Panc1 (cell line): ENCODE measurements around the gene SMURF1. TPM values are rescaled to one million over a fixed set of nuclear protein-coding genes. Genes with fewer than 3 reads are reported as not detected.
A peak's percentile ranks its signal among the peaks of the same experiment; 100 is the strongest.

Source experiments
- ATAC-seq: fragments of 200-7000 bp; cut with Tn5 transposase; 2 replicates; pipeline ENCODE4 v1.9.1; 2020; ENCODE audit warnings: mild to moderate bottlenecking, moderate library complexity
- BruUV-seq: library from RNA; stranded (reverse); fragments of 400-500 nt; replicated peaks from 2 replicates; lab custom pipeline; 2021; lab: Mats Ljungman, UMichigan
- CTCF ChIA-PET: fragments of 300-600 bp; sonication (Branson Sonifier 250); formaldehyde crosslinking; loops from one replicate; lab custom pipeline; 2022; ENCODE audit warnings: antibody characterized with exemption; lab: Charles Lee
- POLR2A ChIA-PET: fragments of 300-600 bp; sonication (Branson Sonifier 250); formaldehyde crosslinking; loops from one replicate; lab custom pipeline; 2022; ENCODE audit warnings: antibody characterized with exemption; lab: Charles Lee
- DNase-seq: peaks from one replicate; pipeline ENCODE4 v3.0.0-alpha.2; 2010; ENCODE audit warnings: low read depth, low spot score
- H3K27ac ChIP-seq: 2 replicates; pipeline ENCODE4 v1.5.1; 2011; ENCODE audit warnings: mild to moderate bottlenecking, low read length, inconsistent platforms
- H3K27me3 ChIP-seq: fragments of 200-500 bp; sonication (Bioruptor generic); 2 replicates; pipeline ENCODE4 v1.6.0; 2014; ENCODE audit warnings: low read length, inconsistent platforms; ENCODE audit not compliant: control insufficient read depth, insufficient read depth
- H3K36me3 ChIP-seq: fragments of 200-500 bp; sonication (Bioruptor generic); 2 replicates; pipeline ENCODE4 v1.5.1; 2014; ENCODE audit warnings: inconsistent platforms, mild to moderate bottlenecking, low read length, moderate library complexity; ENCODE audit not compliant: control insufficient read depth, insufficient read depth
- H3K4me1 ChIP-seq: 2 replicates; pipeline ENCODE4 v1.5.1; 2011; ENCODE audit warnings: inconsistent platforms, mild to moderate bottlenecking, low read length, moderate library complexity; ENCODE audit not compliant: control insufficient read depth, insufficient read depth
- H3K4me3 ChIP-seq, 2 experiments: 2 replicates each; pipeline ENCODE4 v1.5.1; 2011 to 2012; ENCODE audit warnings: low read depth in 2 of 2, low read length in 2 of 2, mild to moderate bottlenecking in 2 of 2, inconsistent platforms in 1 of 2, moderate library complexity in 1 of 2
- H3K9me3 ChIP-seq: fragments of 200-500 bp; sonication (Bioruptor generic); 2 replicates; pipeline ENCODE4 v1.5.1; 2014; ENCODE audit warnings: low read depth, mild to moderate bottlenecking, inconsistent platforms, low read length, moderate library complexity; ENCODE audit not compliant: control insufficient read depth, insufficient read depth
- POLR2AphosphoS5 ChIP-seq: IDR thresholded peaks from 2 replicates; pipeline ENCODE4 v1.6.1; 2012; ENCODE audit warnings: mild to moderate bottlenecking, low read depth, low read length, moderate library complexity
- SIN3A ChIP-seq: IDR thresholded peaks from 2 replicates; pipeline ENCODE4 v1.6.1; 2012; ENCODE audit warnings: low read depth, mild to moderate bottlenecking, low read length, moderate library complexity, borderline replicate concordance; ENCODE audit not compliant: insufficient read depth
- TCF7L2 ChIP-seq: IDR thresholded peaks from 2 replicates; pipeline ENCODE4 v1.6.1; 2011; ENCODE audit warnings: mild to moderate bottlenecking, low read depth, low read length, inconsistent platforms
- in situ Hi-C: cut with HindIII; loops from 2 replicates; pipeline ENCODE4 v1.10.0; 2016; ENCODE audit warnings: low sequenced_read_pairs, low pct_unique_long_range_greater_than_20kb
- intact Hi-C: fragments of 100-400 bp; cut with micrococcal nuclease; formaldehyde crosslinking; loops from one replicate; pipeline ENCODE4 v1.10.0; 2022; ENCODE audit not compliant: unreplicated experiment
- total RNA-seq: library from RNA; stranded (reverse); gene quantifications from one replicate; pipeline ENCODE4 v1.2.1, GENCODE V29; 2021; ENCODE audit not compliant: unreplicated experiment
- TF ChIP-seq, protein P1 (sequence below): fragments of 450-650 bp; IDR thresholded peaks from 2 replicates; pipeline ENCODE4 v1.5.1; 2017; ENCODE audit warnings: mild to moderate bottlenecking
- TF ChIP-seq, protein P2 (sequence below), 2 experiments: IDR thresholded peaks; 2 replicates each; pipeline ENCODE4 v1.6.1; 2011 to 2012; ENCODE audit warnings: low read depth in 2 of 2, control low read depth in 1 of 2, low read length in 1 of 2, mild to moderate bottlenecking in 1 of 2, moderate library complexity in 1 of 2; ENCODE audit not compliant: insufficient read depth in 1 of 2

SMURF1 gene
- total RNA-seq, 1 experiment from 2014 or later: 47.0 TPM

DNA sequence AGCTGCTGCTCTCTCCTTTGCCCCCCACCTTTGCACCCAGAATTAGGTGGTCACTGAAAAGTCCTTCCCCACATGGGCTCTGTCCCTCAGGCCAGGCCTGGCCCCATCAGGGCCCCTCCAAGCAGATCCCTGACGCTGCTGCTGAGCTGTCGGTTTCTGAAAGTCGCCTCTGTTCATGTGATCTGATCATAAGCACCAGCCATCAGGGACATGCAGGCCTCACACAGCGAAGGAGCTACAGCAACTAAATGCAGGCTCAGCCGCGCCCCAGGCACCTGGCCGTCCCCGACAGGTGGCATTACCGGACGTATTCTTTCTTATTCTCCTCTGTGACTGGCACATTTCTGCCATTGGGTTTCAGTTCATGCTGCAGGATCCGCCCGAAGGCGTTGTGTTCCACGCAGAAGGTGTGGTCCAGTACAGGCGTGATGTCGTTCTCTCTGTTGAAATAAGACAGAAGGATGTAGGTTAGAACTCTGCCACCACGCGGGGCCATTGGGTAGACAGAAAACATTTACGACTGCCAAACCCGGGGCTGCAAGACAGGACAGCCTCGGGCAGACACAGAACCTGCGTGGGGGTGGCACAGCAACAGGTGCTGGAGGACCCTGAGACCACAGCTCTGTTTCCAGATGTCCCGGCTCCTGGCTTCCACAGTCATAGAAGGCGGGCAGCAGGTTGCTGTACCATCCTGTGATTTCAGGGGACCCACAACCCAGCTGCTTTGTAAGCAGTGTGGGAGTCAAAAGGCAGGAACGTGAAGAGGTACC is 105.6 kb downstream of the SMURF1 start:
- DNase-seq (no peak), ATAC-seq (no peak)
- H3K9me3 ChIP-seq: no peaks in the 10 kb centered on the region
- H3K27me3 ChIP-seq: no peaks in the 10 kb centered on the region
- ChIA-PET POLR2A (no interaction called here), CTCF (no interaction called here)
- no peak overlapping the region for H3K4me3 ChIP-seq
- in situ Hi-C loops (no loop called here), intact Hi-C loops (no loop called here)
- no peak overlapping the region for H3K27ac ChIP-seq
- TF ChIP-seq, protein P1, sequence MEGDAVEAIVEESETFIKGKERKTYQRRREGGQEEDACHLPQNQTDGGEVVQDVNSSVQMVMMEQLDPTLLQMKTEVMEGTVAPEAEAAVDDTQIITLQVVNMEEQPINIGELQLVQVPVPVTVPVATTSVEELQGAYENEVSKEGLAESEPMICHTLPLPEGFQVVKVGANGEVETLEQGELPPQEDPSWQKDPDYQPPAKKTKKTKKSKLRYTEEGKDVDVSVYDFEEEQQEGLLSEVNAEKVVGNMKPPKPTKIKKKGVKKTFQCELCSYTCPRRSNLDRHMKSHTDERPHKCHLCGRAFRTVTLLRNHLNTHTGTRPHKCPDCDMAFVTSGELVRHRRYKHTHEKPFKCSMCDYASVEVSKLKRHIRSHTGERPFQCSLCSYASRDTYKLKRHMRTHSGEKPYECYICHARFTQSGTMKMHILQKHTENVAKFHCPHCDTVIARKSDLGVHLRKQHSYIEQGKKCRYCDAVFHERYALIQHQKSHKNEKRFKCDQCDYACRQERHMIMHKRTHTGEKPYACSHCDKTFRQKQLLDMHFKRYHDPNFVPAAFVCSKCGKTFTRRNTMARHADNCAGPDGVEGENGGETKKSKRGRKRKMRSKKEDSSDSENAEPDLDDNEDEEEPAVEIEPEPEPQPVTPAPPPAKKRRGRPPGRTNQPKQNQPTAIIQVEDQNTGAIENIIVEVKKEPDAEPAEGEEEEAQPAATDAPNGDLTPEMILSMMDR: no peak
- no peak for TF ChIP-seq SIN3A
- TF ChIP-seq TCF7L2: no peak
- no peak for TF ChIP-seq POLR2AphosphoS5
- TF ChIP-seq, protein P2, sequence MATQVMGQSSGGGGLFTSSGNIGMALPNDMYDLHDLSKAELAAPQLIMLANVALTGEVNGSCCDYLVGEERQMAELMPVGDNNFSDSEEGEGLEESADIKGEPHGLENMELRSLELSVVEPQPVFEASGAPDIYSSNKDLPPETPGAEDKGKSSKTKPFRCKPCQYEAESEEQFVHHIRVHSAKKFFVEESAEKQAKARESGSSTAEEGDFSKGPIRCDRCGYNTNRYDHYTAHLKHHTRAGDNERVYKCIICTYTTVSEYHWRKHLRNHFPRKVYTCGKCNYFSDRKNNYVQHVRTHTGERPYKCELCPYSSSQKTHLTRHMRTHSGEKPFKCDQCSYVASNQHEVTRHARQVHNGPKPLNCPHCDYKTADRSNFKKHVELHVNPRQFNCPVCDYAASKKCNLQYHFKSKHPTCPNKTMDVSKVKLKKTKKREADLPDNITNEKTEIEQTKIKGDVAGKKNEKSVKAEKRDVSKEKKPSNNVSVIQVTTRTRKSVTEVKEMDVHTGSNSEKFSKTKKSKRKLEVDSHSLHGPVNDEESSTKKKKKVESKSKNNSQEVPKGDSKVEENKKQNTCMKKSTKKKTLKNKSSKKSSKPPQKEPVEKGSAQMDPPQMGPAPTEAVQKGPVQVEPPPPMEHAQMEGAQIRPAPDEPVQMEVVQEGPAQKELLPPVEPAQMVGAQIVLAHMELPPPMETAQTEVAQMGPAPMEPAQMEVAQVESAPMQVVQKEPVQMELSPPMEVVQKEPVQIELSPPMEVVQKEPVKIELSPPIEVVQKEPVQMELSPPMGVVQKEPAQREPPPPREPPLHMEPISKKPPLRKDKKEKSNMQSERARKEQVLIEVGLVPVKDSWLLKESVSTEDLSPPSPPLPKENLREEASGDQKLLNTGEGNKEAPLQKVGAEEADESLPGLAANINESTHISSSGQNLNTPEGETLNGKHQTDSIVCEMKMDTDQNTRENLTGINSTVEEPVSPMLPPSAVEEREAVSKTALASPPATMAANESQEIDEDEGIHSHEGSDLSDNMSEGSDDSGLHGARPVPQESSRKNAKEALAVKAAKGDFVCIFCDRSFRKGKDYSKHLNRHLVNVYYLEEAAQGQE (IDR thresholded peaks at IDR 0.05; ENCODE audit: insufficient read depth in 1 of 2, low read depth in 2 of 2, low read length in 1 of 2): no peak
- BruUV-seq: no TSS peak
- H3K36me3 ChIP-seq: peaks cover 10% of the 10 kb centered on the region
- H3K4me1 ChIP-seq: peaks cover 24% of the 10 kb centered on the region

DNA sequence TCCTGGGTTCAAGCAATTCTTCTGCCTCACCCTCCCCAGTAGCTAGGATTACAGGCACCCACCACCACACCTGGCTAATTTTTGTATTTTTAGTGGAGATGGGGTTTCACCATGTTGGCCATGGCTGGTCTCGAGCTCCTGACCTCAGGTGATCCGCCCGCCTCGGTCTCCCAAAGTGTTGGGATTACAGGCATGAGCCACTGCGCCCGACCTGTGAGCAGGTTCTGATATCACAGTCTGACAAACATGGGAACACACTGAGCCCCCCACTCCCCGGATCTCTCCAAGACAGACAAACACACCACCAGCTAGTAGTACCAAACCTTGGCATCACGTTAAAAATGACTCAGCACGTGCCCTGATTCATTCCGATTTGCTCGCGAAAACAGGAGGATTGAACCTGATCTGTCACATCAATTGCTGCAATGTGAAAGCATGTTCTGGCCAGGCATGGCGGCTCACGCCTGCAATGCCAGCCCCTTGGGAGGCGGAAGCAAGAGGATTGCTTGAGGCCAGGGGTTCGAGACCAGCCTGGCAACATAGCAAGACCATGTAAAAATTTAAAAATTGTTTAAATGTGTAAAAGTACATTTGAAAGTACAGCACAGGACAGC is 106.5 kb downstream of the SMURF1 start:
- TF ChIP-seq, protein P1: no peak
- TF ChIP-seq POLR2AphosphoS5: no peak
- no peak for TF ChIP-seq SIN3A
- TF ChIP-seq TCF7L2: no peak
- TF ChIP-seq, protein P2 (IDR thresholded peaks at IDR 0.05; ENCODE audit: insufficient read depth in 1 of 2, low read depth in 2 of 2, low read length in 1 of 2): no peak
- ChIA-PET CTCF (interaction anchor here (0.6 to 1.1 kb wide), 2 partner anchors 14 to 338 kb away, joined by 4 to 12 read pairs; no protein-coding TSS in a partner anchor), POLR2A (no interaction called here)
- no peak overlapping the region for H3K4me3 ChIP-seq
- no peak for DNase-seq
- no peak overlapping the region for H3K27ac ChIP-seq
- H3K27me3 ChIP-seq: no peaks in the 10 kb centered on the region
- peaks cover 10% of the 10 kb centered on the region for H3K36me3 ChIP-seq
- no peaks in the 10 kb centered on the region for H3K9me3 ChIP-seq
- intact Hi-C loops (no loop called here), in situ Hi-C loops (no loop called here)
- BruUV-seq: TSS peak; percentile 14
- no peak for ATAC-seq
- H3K4me1 ChIP-seq: peaks cover 17% of the 10 kb centered on the region
